Brain microvascular endothelial cell (primary cell): ENCODE data around the gene GLT8D2.

Experiments used
- DNase-seq: peaks from one replicate; pipeline ENCODE4 v3.0.0-alpha.2; 2020
- H3K27ac ChIP-seq: fragments of 250-450 bp; sonication (Bioruptor Pico); 2 replicates; pipeline ENCODE4 v1.5.1; 2020; ENCODE audit warnings: mild to moderate bottlenecking, moderate library complexity
- H3K27me3 ChIP-seq: fragments of 250-450 bp; sonication (Bioruptor Pico); replicated peaks from 2 replicates; pipeline ENCODE4 v1.5.1; 2020; ENCODE audit warnings: mild to moderate bottlenecking
- H3K36me3 ChIP-seq: fragments of 250-450 bp; sonication (Bioruptor Pico); replicated peaks from 2 replicates; pipeline ENCODE4 v1.5.1; 2020; ENCODE audit warnings: mild to moderate bottlenecking
- H3K4me3 ChIP-seq: 2 replicates; pipeline ENCODE4 v1.5.1; 2011; ENCODE audit warnings: low read depth, mild to moderate bottlenecking, control low read depth, low read length, moderate library complexity
- in situ Hi-C: cut with HindIII; loops from 2 replicates; pipeline ENCODE4 v1.10.0; 2017; ENCODE audit warnings: low sequenced_read_pairs, low pct_ligation_motif_present
- TF ChIP-seq, protein P1 (sequence below): IDR thresholded peaks from 2 replicates; pipeline ENCODE4 v1.5.1; 2011; ENCODE audit warnings: low read depth, mild to moderate bottlenecking, moderate library complexity, low read length, control low read depth, inconsistent platforms; ENCODE audit errors: missing control alignments

GLT8D2 gene

GRCh38 chr12:104058802-104059201 lies 8.8 kb upstream of the GLT8D2 start:
- in situ Hi-C loops: no loop called here
- no peak for DNase-seq
- Histone ChIP-seq H3K4me3 (no peak overlapping the region), H3K27ac (no peak overlapping the region), H3K27me3 (no peaks in the 10 kb centered on the region), H3K36me3 (no peaks in the 10 kb centered on the region)
- TF ChIP-seq, protein P1, sequence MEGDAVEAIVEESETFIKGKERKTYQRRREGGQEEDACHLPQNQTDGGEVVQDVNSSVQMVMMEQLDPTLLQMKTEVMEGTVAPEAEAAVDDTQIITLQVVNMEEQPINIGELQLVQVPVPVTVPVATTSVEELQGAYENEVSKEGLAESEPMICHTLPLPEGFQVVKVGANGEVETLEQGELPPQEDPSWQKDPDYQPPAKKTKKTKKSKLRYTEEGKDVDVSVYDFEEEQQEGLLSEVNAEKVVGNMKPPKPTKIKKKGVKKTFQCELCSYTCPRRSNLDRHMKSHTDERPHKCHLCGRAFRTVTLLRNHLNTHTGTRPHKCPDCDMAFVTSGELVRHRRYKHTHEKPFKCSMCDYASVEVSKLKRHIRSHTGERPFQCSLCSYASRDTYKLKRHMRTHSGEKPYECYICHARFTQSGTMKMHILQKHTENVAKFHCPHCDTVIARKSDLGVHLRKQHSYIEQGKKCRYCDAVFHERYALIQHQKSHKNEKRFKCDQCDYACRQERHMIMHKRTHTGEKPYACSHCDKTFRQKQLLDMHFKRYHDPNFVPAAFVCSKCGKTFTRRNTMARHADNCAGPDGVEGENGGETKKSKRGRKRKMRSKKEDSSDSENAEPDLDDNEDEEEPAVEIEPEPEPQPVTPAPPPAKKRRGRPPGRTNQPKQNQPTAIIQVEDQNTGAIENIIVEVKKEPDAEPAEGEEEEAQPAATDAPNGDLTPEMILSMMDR: no peak

- Histone ChIP-seq H3K27ac (no peak overlapping the region), H3K36me3 (no peaks in the 10 kb centered on the region), H3K27me3 (no peaks in the 10 kb centered on the region), H3K4me3 (no peak overlapping the region)
- no peak for DNase-seq
- TF ChIP-seq, protein P1: peak; percentile 86
- in situ Hi-C loops: no loop called here
Observed at GRCh38 chr12:104057771-104058197, 7.8 kb upstream of the GLT8D2 start.

DNA sequence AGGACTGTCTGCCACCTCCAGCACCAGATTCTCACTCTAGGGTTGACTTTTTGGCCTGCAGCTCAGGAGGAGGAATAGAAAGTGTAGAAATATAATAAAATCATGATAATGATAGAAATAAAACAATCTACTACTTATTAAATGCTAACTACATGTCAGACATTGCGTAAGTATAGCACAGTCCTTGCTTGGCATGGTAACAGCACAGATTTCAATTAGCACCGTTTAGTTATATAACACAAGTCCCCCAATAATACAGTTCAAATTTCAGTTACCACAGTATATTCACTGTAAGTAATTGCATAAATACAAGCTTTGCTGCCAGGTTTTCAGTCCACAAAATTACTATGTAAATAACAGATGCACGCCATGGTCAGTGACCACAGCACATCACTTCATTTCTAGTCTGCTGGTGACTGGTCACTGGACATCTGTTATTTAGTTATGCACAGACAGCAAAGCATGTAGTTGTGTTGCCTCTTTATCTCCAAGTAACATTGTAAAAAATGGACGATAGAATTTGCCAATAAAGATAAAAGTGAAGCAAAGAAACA lies 6.5 kb upstream of the GLT8D2 start:
- no peak overlapping the region for H3K27ac ChIP-seq
- in situ Hi-C loops: no loop called here
- H3K27me3 ChIP-seq: no peaks in the 10 kb centered on the region
- TF ChIP-seq, protein P1: no peak
- no peak for DNase-seq
- no peak overlapping the region for H3K4me3 ChIP-seq
- H3K36me3 ChIP-seq: no peaks in the 10 kb centered on the region

DNA sequence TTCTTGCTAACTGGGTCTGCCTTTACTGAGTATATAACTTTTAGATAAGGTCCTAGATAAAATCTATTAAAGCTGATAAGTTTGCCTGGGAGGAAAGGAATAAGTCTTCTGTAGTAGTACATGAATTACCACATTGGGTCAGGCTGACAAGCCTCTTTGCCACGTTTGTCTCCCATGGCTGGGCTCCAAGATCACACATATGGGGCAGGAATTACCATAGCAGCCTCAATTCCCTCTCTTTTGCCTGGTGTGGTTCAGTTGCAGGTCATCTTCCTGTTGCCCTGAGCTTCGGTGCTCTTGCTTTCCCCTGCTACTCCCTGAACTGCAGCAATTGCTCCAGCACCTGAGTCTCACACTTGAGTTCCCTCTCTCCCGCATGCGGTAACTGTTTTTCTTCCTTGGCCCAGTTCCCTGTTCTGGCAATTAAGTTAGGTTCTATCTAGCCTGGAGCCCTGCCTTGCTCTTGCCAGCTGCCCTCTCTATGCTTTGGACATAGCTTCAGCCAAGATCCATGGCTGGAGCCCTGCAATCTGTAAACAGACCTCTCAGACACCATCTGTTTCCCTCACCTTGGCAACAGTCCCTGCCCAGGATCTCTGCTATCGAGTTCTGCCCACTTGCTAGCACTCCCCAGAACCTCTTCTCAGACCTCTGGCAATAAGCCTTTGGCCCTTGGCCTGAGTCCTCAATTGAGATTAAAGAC lies 5.8 kb upstream of the GLT8D2 start:
- no peak overlapping the region for H3K4me3 ChIP-seq
- no peak overlapping the region for H3K27ac ChIP-seq
- in situ Hi-C loops: no loop called here
- DNase-seq: no peak
- TF ChIP-seq, protein P1: no peak
- H3K27me3 ChIP-seq: no peaks in the 10 kb centered on the region
- H3K36me3 ChIP-seq: no peaks in the 10 kb centered on the region

DNA sequence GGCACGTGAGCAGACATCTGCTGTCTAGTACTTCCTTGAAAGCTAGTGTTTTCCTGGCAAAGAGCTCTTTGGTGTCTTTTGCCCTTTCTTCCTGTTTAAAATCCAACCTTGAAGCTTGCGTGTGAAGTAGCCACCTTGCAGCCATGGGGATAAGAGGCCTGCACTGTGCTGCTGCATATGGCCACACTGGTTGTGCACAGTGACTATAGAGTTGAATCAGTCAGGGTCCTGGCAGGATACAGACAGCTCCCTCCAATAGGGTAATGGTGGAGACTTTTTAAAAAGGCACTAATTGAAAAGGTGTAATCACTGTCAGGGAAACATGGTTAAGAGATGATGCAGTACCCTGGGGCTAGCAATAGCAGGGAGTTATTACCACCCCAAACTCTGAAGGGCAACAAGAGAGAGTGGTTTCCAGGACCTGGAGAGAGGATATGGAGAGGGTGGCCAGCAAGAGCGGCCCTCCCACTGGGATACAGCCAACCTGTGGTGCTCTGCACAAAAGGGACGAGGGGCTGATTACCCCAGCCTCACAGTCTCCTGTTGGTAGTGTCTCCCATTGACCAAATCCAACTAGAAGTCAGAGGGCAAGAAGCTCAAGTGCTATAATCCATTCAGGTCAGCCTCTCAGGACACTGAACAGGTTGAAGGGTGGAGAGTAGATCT lies 4.8 kb upstream of the GLT8D2 start:
- in situ Hi-C loops: no loop called here

More for the DNA sequence above, 4.8 kb upstream of the GLT8D2 start:
- Histone ChIP-seq H3K36me3 (no peaks in the 10 kb centered on the region), H3K27me3 (no peaks in the 10 kb centered on the region), H3K4me3 (no peak overlapping the region), H3K27ac (no peak overlapping the region)
- TF ChIP-seq, protein P1: no peak
- no peak for DNase-seq
